Renal pelvis (tissue), 4 donors: ENCODE measurements around the gene XPO6. TPM values are rescaled to one million over a fixed set of nuclear protein-coding genes. Genes with fewer than 3 reads are reported as not detected.

Experiments used
- DNase-seq: peaks from one replicate; pipeline ENCODE4 v3.0.0-alpha.2; 2013
- polyA plus RNA-seq, 3 donors: library from polyadenylated mRNA; unstranded; fragments of 120-200 nt; gene quantifications; one replicate each; pipeline ENCODE4 v1.2.1, GENCODE V29; 2013; ENCODE audit not compliant: insufficient read length in 3 of 3

Gene XPO6
- polyA plus RNA-seq, 3 donors, result 79.8 to 103 (median 98.9) TPM

DNA sequence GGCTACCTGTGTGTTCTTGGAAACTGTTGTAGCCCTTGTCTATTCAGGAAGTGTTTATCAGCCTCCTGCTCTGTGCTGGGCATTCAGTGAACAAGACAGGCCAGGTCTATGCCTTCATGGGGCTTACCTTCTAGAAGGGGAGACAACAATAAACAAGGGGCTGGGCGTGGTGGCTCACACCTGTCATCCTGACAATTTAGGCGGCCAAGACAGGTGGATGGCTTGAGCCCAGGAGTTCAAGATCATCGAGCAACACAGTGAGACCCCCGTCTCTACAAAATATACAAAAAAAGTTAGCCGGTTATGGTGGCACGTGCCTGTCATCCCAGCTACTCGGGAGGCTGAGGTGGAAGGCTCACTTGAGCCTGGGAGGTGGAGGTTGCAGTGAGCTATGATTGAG lies 142.8 kb downstream of the XPO6 start:
- no peak for DNase-seq

DNA sequence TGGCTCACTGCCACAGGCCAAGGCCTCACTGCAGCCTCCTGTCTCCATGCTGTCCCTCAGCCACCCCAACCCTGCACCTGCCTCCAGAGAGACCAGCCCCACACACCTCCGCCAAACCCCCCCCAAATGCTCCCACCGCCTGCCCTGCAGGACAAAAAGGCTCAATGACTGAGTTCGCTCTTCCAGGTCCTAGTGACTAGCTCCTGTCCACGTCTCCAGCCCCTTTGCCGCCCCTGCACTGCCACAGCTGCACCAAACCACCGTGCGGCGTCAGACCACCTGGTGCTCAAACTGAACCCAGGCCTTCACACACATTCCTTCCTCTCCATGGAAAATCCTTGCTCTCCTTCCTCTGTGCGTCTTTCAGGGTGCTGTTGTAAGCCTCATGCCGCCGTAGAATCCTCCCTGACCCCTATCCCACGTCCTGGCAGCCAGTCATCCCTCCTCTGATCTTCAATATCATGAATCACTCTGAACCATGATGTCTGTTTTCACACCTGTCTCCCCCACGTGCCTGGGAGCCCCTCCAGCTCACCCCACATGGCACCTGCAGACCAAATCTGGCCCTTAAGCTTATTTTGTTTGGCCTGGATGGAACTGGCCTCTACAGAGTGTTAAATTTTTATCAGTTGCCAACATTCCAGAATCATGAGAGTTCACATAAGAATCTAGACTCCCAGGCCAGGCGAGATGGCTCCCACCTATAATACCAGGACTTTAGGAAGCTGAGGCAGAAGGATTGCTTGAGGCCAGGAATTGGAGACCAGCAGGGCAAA lies 144.0 kb downstream of the XPO6 start:
- no peak for DNase-seq

DNA sequence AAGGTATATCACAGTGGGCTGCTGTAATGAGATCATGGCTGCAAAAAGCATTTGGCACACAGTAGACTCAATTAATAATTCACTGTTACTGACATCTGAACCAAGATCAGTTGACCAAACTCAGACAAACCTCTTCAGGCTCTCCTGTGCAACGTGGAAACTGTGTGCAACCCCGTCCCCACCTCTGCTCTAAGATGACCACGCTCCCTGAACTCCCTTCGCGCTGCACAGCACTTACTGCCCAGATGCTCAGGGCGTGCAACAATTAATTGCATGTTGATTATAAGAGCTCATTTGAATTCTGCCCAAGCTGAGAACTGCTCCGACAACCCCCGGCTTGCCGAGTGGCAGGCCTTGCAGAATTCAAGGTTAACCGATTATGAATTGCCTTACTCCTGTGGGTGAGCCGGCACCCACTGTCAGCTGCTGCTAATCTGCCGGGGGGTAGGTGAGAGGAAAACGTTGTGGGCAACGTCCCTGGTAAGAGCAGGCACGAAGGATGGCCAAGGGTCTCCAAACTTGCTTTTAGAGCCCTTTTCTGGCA lies 147.0 kb downstream of the XPO6 start:
- DNase-seq, result no peak

DNA sequence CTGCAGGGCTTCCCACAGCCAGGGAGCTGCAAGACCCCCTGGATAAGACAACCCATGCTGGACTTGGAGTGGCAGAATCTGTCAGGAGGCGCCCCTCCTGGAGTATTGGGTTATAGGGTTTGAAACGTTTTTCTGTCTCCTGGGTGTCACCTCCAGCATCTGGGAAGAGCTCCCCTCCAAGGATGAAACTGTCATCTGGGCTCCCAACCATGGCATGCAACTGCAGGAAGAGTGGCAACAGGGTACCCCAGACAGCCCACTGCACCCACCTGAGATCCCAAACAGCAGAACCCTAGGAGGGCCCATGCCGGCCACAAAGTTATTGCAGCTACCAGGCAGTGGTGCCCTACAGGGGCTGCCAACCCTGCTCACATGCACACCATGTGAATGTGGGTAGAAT lies 147.6 kb downstream of the XPO6 start:
- DNase-seq, result no peak

DNA sequence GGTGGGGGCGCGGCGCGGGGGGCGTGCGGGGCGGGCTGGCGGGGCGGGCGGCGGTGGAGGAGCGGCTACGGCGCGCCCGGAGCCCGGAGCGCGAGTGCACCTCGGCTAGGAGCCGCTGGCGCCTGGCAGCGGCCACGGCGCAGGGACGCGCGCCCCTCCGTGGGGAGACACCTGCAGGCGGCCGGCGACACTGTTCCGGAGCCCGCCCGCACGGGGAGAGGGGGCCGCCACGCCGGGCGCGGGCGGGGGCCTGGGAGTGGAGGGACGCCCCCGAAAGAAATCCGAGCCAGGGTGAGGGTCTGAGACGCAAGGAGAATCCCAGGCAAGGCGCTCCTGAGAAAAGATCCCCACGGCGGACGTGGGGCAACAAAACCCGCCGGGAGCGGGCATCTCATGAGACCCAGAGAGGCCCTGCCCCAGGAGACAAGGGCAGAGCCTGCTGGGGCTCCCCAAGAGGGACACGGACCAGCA lies 148.1 kb downstream of the XPO6 start, which contains the start of gene GSG1L:
Gene GSG1L (minus strand): TSS at position 124 of the 471 bp plus-strand sequence. CDS start 290 bp downstream, outside the sequence.
- no peak for DNase-seq

DNA sequence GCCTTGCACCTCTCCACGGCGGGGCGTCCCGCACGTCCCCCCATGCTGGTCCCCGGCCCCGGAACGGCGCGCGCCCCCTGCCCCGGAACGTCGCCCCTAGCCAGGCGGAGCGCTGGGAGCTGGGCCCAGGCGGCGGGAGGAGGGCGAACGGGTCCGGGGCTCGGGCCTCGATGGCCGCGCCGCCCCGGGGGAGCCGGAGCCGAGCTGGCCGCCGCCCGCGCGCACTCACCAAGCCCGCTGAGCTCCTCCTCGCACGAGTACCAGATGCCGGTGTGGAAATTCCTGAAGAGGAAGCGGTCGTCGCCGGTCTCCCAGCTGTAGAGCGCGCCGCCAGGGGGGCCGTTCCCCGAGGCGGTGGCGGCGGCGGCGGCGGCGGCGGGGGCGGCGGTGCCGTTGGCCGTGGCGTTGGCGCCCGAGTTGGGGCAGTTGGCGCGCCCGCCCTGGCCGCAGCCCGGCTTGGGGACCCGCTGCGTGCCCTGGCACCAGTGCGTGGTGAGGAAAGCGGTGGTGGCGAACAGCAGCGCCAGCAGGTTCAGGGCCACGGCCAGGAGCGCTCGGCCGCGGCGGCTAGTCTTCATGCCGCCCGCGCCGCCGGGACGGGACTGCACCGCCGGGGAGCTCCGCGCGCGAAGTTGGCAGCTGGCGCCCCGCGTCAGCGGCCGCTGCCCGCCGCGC lies 148.8 kb downstream of the XPO6 start:
- peak; percentile 29 for DNase-seq

DNA sequence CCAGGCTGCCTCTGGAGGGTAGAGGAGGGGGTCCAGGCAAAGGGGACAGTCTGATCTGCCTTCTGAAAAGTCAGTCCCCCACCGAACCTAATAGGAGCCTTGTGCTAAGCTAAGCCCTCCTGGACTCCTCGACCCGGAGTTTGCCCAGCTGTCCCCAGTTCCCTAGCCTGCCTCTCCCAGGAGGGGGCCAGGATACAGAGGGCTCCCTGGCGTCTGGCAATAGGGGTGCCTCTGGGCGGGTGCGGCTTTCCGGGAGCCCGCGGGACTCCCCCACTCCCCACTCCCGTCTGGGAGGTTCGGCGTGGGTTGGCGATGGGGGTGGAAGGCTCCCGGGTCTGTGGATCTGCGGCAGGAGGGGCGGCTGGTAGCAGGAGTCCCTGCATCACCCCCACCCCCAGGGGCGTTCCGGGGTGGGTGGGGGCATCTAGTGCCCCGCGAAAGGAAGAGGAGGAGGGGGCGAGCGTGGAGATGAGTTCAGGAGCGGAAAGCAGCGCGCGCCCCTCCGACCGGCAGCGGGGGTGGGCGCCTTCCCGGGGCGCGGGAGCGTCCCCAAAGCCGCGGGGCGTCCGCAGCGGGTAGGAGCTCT lies 149.4 kb downstream of the XPO6 start:
- no peak for DNase-seq

DNA sequence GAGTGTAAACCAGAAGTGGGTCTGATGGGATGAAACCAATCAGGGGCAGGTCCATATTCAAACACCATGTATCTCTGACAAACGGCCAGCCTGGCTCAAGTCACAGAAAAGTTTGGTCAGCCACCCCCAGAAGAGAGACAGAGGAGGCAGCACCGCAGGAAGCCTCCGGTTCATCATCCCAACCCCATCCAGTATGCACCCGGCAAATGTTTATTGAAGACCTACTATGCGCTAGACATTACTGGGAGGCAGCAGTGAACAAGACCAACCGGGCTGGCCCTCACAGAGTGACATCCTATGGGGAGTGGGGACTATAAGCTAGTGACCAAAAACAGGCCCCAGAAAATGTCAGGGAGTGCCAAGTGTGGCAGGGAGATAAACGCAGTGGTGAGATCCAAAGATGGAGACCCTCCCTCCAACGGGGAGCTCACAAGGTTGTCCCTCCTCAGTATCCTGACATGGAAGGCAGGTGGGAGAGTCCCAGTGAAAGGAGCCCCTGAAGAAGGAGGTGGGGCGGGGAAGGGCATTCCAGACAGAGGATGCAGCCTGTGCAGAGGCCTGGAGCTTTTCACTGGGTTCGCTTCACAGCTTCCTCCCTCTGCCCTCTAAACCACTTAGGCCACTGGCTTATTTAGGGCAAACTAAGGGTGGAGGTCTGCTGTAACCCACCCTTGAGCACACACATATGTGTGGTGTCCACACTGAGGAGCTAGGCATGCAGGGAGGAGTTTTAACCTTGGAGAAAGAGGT lies 150.2 kb downstream of the XPO6 start:
- DNase-seq, result no peak

DNA sequence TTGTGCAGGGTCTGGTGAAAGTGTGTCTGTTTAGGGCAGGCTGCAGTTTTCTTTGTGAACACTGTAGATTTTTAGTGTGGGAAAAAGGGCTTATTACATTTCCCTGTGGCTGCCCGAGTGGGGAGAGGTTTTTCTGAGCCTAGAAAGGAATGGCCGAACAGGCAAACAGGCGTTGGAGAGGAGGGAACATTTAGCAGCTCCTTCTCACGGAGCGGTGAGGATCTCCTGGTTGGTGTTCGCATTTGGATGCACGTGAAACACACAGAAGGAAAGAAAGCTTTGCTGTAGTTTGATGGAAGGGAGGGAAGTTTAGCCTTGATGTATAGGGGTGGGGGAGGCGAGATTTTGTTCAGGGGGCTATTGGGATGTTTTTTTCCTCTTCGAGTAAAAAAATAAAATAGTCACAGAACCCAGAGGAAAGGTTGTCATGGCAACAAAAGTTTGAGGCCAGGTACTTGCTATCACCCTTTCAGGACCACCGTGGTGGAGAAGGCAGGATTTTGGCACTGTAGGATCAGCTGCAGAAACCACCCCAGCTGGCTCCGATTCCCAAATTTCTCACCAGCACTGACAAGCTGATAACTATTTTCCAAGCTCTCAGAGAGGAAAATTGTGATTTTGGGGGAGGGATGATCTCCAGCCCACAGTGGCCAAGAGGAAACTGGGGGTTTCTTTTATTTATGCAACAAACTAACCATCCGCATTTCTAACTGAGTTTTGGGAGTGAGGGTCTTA lies 151.8 kb downstream of the XPO6 start:
- no peak for DNase-seq

DNA sequence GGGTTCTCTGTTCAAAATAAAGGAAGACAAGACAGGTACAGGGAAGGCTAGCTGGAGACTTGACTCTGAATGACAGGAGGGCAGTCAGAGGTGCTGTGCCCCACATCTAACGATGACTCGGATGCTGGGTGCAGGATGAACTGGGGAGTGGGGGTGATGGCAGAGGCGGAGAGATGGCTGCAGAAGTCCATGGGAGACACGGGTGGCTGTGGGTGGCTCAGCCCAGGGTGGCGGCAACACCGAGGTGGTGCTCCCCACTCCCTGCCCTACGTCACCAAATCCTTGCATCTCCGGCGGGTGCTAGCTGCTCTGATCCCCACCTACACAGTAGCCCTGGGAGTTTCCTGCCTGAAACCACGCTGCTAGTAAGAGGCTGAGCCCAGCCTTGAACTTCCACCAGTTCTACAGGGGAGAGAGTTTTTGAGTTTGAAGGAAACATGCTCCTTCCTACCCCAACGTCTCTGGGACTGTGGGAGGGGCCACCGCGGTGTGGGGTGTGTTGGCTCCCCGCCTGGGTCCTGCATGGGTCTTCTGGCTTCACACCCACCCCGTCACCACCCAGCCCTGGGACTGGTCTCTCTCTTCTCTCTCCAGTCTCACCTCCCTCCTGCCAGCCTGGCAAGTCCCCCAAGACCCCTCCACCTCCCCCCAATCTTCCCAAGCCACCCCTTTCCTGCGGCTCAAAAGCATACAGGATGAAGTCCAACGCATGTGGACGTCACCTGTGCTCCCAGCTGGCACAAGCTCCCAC lies 152.8 kb downstream of the XPO6 start:
- no peak for DNase-seq

DNA sequence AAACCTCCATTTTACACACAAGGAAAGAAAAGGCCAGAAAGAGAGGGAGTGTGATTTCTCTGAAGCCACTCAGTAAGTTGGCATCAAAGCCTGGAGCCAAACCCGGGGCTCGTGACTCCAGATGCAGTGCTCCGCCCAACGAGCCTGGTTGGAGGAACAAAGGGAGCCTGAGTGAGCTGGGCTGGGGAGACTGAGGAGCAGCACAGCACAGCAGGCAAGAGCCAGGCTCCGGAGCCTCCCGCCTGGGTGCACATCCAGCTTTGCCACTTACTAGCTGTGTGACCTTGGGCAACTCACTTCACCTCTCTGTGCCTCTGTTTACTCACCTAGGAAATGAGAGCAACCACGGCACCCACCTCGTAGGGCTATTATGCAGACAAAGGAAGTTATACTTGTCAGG lies 153.8 kb downstream of the XPO6 start:
- no peak for DNase-seq

DNA sequence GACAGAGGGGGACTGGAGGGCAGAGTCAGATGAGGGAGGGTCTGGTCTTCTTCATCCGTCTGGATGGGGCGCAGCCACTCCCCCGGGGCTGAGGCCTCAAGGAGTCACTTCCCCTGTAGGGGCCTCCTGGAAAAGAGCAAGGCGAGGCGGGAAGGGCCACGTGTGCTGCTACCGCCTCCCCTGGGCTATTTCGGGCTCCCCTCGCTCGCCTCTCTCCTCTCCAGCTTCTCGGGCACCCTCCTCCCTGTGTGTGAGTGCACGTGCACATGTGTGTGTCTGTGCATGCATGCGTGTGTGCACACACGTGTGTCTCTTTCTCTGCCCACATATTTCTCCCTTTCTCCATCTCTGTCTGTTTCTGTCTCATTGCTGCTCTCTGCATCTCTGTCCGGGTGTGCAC lies 158.3 kb downstream of the XPO6 start:
- no peak for DNase-seq

DNA sequence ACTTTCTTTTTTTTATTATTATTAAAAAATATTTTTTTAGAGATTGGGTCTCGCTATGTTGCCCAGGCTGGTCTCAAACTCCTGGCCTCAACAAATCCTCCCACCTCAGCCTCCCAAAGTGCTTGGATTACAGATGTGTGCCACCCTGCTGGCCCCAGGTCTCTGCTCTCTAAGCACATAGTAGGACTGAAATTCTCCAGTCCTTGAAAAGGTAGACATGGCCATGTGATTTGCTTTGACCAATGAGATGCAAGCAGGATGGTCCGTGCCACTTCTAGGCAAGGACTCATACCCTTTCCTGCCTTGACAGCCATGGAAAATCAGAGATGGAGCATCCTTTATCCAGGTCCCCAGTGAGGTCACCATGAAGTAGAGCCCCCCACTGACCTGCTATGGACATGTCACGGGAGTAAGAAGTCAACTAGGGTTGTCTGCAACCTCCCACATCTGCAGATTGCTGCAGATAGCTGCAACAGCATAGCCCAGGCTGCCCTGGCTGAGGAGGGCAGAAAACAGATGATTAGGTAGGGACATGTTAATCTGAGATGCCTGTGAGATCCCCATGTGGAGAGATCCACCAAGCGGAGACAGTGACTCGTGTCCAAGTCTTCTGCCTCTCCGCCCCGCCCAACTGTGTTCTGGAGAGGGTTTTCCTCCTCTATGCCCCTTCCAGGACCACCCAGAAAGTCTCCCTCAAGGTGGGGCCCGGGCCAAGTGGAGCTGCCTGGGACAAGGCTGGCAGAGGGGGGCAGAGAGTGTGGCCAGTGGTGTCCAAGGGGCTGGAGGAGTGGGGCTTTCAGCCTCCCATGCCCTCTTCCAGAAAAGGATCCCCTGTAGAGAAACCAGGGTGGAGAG lies 159.3 kb downstream of the XPO6 start:
- DNase-seq, result no peak

DNA sequence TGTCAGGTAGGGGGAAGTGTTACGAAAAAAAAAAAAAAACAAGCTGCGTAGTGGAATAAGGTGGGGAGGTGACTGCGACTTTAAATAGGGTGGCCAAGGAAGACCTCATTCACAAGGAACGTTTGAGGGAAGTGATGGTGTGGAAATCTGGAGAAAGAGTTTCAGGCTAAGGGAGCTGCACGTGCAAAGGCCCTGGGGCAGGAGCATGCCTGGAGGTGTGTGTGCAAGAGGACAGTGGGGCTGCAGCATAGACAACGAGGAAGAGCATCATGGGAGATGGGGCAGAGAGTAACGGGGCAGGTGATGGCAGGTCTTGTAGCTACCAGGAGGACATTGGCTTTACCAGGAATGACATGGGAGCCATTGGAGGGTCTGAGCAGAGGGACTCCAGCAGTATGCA lies 160.3 kb downstream of the XPO6 start:
- DNase-seq, result no peak

Other genes starting within 250 kb of the XPO6 start
- under 1 TPM; 0.41 to 0.91 (median 0.50) TPM for gene GSG1L, start 148.3 kb downstream of the XPO6 start, polyA plus RNA-seq
- 10 to 100 TPM; 19.7 to 23.7 (median 21.8) TPM for gene SBK1, start 80.6 kb upstream of the XPO6 start, polyA plus RNA-seq
- 1 to 10 TPM in 2 of 3 donors, under 1 TPM in 1; 0.67 to 3.8 (median 3.8) TPM for gene NPIPB6, start 151.5 kb upstream of the XPO6 start, polyA plus RNA-seq
- gene EIF3CL, start 191.9 kb upstream of the XPO6 start, polyA plus RNA-seq, result 100 to 1,000 TPM in 2 of 3 donors, 10 to 100 TPM in 1; 92.4 to 139 (median 115) TPM